GM10266 (cell line): ENCODE data around the gene CACUL1.

Source experiments
- DNase-seq: peaks from one replicate; pipeline ENCODE4 v3.0.0; 2012; ENCODE audit errors: extremely low spot score
- TF ChIP-seq, protein P1 (sequence below): IDR thresholded peaks from 2 replicates; pipeline ENCODE4 v1.5.1; 2012; ENCODE audit warnings: mild to moderate bottlenecking, low read depth; ENCODE audit not compliant: control insufficient read depth, insufficient read depth; ENCODE audit errors: missing control alignments

The CACUL1 gene

DNA sequence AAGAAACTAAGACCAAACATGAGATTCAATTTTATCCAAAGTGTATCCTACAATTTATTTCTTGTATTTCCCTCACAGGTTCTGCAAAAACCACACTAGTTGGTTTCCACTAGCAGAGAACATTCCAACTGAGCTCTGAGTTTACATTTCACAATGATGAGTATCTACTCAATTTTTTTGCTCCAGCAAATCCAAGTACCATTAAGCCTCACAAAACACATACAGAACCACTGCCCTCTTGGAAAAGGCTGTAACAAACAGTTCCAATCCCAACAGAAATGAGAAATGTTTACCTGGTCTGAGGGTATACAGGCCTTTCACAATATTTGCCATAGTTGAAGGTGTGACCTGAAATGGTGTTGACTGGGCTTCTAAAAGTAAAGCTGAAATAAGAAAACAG is 59.9 kb downstream of the CACUL1 start:
- TF ChIP-seq, protein P1, sequence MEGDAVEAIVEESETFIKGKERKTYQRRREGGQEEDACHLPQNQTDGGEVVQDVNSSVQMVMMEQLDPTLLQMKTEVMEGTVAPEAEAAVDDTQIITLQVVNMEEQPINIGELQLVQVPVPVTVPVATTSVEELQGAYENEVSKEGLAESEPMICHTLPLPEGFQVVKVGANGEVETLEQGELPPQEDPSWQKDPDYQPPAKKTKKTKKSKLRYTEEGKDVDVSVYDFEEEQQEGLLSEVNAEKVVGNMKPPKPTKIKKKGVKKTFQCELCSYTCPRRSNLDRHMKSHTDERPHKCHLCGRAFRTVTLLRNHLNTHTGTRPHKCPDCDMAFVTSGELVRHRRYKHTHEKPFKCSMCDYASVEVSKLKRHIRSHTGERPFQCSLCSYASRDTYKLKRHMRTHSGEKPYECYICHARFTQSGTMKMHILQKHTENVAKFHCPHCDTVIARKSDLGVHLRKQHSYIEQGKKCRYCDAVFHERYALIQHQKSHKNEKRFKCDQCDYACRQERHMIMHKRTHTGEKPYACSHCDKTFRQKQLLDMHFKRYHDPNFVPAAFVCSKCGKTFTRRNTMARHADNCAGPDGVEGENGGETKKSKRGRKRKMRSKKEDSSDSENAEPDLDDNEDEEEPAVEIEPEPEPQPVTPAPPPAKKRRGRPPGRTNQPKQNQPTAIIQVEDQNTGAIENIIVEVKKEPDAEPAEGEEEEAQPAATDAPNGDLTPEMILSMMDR: no peak
- no peak for DNase-seq

- TF ChIP-seq, protein P1: no peak
- no peak for DNase-seq
Observed at GRCh38 chr10:118692872-118693271, 61.9 kb downstream of the CACUL1 start.

DNA sequence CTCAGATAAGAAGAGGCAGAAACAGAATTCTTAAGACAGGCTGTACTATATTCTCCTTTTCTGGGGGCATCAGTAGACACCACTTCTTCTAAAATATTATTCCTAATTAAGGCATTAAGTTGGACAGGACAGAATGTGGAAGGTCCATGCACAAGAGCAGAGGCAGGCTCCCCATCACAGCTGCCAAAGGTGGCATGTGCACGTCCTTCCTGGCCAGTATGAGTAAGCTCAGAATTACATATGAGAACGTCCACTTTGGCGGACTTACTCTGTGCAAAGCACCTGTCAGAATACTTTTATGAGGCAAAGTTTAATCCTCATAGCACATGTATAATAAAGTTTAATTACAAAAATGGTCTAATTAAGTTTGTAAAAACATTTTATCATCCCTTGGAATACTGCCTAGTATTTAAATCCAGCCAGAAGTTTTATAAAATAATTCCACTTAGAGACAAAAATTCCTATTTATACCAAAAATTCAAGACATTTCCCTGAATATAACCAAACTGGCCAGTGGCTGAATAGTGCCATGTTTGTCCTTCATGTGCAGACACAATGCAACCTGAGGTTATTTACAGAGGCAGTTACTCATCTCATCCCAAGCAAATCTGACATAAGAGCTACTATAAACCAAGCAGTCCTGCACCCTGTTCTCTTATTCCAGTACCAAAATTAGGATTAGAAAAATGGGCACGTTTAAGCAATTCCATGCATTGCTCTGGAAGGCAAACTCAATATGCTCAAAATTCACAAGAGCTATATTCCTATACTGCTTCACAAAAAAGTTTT is 65.5 kb downstream of the CACUL1 start:
- no peak for DNase-seq

GRCh38 chr10:118687472-118687871 is 67.3 kb downstream of the CACUL1 start:
- TF ChIP-seq, protein P1: no peak

More for the DNA sequence above, 65.5 kb downstream of the CACUL1 start:
- TF ChIP-seq, protein P1: no peak

DNA sequence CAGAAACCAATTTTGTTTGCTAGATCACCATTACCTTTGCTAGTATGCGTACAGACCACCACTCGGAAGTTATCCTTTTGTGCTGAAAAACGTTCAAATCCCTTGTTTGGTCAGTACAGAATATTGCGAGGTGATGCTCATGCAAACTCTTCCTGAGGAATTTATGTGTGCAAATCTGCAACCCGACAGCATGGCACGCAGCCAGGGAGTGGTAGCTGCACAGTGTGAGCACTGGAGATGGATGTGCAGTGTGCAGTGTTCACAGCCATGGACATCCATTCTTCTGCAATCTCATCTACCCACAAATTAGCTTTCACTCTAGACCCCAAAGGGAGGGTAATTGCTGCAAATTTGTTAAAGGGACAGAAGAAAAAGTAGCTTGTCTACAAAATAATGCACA is 72.2 kb downstream of the CACUL1 start:
- TF ChIP-seq, protein P1: no peak
- no peak for DNase-seq

More at GRCh38 chr10:118687472-118687871, 67.3 kb downstream of the CACUL1 start:
- DNase-seq: no peak

GRCh38 chr10:118680197-118680596 is 74.6 kb downstream of the CACUL1 start:
- no peak for DNase-seq
- TF ChIP-seq, protein P1: no peak

DNA sequence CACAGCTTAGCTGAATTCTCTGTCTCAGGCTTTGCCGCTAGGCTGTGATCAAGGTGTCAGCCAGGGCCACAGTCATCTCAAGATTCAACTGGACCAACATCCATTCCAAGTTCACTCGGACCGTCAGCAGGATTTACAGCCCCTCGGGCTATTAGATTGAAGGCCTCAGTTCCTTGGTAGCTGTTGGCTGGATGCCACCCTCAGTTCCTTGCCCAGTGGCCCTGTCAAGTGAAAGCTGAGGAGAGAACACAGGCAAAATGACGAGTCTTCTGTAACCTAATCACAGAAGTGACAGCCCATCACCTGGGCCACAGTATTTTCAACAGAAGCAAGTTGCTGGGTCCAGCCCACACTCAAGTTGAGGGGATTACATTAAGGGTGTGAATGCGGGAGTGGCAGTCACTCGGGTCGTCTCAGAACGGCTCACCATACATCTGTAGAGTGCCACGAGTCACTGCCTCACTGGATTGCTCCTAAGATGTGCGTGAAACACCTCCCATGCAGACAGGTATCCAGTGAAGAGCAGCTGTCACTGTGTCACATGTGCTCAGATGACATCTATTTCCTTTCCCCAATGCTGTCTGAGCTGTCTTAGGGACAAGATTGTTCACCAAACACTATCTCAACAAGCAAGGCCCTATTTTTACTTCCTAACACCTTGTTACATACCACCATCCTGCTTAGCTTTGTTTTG is 80.4 kb downstream of the CACUL1 start:
- no peak for DNase-seq
- TF ChIP-seq, protein P1: no peak
